HG02623 (cell line): Measurements from ENCODE around the gene SSU72.

Experiments used
- ATAC-seq: cut with Tn5 transposase; IDR thresholded peaks from one replicate; pipeline ENCODE4 v1.9.1; 2021; ENCODE audit warnings: moderate library complexity; ENCODE audit not compliant: unreplicated experiment

The SSU72 gene

GRCh38 chr1:1574721-1575537 is at the start of gene SSU72:
SSU72 (minus strand) TSS chr1:1574863; CDS start chr1:1574557, 306 bp downstream.
- ATAC-seq: peak; percentile 83

DNA sequence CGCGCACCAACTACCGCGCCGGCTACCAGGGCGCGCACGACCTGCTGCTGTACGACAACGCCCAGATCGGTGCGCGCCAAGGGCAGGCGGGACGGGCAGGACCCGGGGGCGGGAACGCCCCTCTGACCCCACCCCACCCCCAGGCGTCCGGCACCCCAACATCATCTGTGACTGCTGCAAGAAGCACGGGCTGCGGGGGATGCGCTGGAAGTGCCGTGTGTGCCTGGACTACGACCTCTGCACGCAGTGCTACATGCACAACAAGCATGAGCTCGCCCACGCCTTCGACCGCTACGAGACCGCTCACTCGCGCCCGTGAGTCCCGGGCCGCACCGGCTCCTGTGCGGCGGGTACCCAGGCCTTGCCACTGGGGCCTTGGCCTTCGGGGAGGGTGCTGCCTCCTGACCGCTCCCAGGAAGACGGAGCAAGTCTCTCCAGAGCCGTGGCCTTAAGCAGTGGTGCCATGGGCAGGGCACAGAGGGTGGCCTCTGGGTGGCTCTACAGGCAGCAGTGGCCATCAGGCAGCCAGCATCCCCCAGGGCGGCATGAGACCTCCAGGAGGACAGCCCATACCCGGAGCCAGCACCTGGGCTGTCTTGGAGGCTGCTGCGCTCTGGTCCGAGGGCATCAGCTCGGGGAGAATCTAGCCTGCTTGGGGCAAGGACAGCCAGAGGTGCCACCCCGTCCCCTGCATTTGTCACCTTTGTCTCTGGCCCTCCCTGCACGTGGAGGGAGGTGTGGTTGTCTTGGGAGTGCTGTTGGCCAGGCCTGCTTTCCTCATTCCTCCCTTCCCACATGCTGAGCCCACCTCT is 49.2 kb upstream of the SSU72 start:
- no peak for ATAC-seq

DNA sequence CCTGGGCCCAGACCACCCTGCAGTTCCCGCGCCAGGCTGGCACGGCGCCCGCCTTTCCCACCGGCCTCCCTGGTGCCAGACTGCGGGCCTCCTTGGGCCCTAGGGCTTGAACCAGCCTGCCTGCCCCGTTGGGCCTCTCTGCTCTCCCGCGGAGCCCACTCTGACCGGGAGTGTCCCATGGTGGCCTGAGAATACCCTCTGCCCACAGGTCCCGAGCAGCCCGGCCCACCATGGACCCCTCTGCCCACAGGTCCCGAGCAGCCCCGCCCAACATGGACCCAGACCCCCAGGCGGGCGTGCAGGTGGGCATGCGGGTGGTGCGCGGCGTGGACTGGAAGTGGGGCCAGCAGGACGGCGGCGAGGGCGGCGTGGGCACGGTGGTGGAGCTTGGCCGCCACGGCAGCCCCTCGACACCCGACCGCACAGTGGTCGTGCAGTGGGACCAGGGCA is 48.5 kb upstream of the SSU72 start:
- ATAC-seq: no peak

DNA sequence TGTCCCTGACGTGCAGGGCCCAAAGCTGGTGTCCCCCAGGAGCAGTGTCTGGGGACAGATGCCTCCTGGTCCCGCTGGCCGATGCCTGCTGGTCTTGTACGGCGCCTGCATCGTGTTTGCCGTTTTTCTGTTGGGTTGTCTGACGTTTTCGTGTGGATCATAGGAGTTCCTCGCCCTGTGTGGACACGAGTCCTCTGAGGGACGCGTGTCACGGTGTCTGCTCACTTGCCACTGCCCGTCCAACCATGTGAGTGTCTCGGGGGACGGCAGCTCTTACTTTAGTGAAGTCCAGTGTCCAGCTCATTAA is 48.1 kb upstream of the SSU72 start:
- ATAC-seq: no peak

- no peak for ATAC-seq
These were observed 47.5 kb upstream of the SSU72 start for GRCh38 chr1:1622010-1622787.

DNA sequence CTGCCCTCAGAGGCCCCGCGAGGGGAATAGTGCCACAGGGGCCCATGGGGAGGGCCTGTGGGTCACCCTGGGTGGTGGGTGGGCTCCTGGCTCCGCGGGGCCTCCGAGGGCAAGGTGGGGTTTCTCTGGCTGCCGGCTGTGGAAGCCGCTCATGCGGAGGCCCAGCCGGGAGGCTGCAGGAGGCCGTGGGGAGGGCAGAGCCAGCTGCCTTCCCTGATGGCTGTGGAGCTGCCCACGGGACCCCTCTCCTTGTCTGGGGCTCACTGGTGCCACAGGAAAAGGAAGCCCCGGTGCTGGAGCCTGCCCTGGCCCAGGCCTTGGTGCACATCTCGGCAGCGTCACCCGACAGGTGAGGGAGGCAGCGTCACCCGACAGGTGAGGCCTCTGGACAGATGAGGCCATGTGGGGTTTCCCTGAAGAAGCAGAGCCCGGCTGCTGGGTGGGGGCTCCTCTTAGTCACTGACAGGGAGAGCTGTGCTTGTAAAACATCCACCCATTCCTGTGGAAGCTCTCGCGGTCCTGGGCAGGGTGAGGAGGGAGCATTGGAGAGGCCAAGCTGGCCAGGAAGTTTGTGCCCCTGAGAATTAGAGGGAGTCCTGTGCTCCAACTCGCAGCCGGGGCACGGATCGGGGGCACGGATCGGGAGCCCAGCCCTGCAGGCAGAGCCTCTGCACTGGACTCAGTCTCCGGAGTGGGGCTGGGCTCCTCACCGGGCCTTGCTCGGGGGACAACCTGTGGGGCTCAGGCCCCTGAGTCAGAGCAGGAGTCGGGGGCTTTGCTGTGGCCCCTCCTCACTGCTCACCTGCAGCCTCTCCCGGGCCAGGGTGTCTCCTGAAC is 46.7 kb upstream of the SSU72 start:
- no peak for ATAC-seq

DNA sequence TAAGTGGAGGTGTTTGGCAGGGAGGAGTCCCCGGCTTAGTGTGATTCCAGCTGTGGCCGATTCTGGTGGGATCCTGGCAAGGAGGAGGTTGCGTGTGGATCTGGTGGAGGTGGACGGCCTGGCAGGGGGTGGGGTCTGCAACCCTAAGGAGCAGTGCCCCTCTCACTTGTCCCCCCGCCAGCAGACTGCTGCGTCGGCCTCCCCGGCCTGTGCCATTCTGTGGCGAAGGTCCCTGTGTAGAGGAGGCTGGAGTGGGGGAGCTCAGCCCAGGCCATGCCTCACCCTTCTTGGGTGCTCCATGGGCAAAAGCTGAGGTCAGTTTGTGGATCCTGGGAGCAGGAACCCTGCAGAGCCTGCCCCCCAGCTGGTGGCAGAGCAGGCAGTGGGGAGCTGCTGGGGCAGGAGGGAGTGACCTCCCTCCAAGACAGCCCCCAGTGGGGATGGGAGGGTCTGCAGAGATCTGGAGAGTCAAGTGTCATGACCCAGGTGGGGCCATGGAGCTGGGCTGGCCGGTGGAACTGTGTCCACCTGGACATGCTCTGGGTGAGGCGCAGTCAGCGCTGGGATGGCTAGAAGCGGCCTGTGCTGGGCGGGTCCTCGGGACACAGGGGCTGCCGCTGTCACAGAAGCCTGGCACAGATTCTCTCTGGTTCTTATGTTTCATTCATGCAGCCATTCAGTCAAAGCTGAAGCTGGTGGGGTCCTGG is 45.9 kb upstream of the SSU72 start:
- ATAC-seq: no peak

DNA sequence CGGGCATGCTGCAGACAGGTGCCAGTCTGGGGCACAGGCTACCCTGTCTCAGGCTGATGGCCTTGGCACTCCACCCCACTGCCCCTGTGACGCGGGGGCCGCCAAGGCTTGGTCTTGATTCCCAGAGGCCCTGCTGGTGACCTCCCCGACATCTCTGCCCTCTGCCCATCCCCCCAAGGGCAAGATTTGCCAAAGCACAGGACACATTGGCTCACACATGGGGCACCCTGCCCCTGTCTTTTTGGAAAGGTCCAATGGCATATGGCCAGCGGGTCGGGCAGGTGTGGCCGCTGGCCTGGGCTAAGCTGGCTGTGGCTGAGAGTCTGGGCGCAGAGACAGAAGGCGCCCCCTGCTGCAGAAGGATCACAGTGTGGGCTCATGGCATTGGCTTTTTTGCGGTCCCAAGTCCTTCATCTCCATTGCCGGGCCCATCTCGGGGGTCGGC is 45.3 kb upstream of the SSU72 start:
- no peak for ATAC-seq

GRCh38 chr1:1618396-1619068 is 43.9 kb upstream of the SSU72 start:
- ATAC-seq: no peak

DNA sequence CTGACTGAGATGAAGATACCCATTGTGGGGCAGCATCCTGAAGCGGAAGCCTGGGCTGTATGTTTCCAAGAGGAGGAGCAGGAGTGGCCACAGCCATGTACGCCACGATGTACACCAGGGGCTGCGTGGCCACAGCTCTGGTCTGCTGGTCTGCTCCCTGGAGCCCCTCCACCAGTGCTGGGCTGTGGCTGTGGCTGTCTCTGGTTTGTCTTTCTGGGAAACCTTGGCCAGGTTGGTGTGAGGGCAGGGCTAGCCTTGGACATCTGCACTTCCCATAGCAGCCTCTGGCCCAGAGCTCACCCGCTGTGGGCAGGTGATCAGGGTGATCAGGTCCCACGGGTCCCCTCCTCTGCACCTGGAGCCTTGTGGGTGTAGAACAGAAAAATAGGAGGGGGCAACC is 43.3 kb upstream of the SSU72 start:
- ATAC-seq: no peak

GRCh38 chr1:1617516-1617915 is 42.9 kb upstream of the SSU72 start:
- ATAC-seq: no peak

GRCh38 chr1:1616838-1617237 is 42.2 kb upstream of the SSU72 start:
- no peak for ATAC-seq

- peak; percentile 14 for ATAC-seq
These were observed 41.6 kb upstream of the SSU72 start for GRCh38 chr1:1616045-1616790.

DNA sequence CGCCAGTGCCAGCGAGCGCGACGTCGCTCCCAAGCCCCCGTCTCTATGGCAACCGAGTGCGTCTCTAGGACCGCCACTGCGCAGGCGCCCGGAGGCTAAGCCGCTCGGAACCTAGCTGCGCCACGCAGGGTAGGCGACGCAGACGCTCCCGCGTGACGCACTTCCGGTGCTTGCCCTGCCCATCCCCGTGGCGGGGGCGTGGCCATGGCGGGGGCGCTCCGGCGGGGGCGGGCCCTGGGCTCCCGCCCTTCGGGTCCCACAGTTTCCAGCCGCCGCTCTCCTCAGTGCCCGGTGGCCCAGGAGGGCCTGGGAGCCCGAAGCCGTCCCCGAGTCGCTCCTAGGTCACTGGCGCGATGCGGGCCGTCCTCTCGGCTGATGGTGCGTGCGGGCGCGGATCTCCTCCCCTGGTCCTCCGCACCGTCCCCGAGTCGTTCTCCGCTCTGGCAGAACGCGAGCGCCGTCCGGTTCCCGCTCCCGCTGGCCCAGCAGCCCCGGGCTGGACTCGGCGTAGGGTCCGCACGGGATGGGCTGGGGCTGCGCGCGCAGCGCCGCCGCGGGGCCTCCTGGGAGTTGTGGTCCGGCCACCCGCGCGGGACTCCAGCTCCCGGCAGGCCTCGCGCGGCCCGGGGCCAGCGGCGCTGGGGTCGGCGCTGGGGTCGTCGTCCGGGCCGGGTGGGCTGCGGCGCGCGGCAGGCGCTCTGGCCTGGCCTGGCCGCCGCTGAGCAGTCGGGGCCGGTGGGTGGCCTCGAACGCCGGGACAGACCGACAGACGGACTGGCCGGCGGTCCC is 40.8 kb upstream of the SSU72 start, which contains the start of gene MIB2:
MIB2 (plus strand) TSS at position 245 of the 789 bp plus-strand sequence. CDS start 7,953 bp downstream, outside the sequence.
- peak; percentile 84 for ATAC-seq

- ATAC-seq: no peak
These were observed 40.2 kb upstream of the SSU72 start for GRCh38 chr1:1614954-1615255.

- no peak for ATAC-seq
These were observed 39.7 kb upstream of the SSU72 start for GRCh38 chr1:1614204-1614953.

GRCh38 chr1:1613509-1614082 is 38.9 kb upstream of the SSU72 start:
- ATAC-seq: no peak
